ENCODE results near the gene MTTP. TPM values are rescaled to one million over a fixed set of nuclear protein-coding genes. Genes with fewer than 3 reads are reported as not detected.

Gene MTTP
- total RNA-seq, 1 donor from 2014 or later, result not detected

GRCh38 chr4:99564921-99565320, 9.7 kb upstream of the MTTP start:
- Histone ChIP-seq H3K4me3 (no peak overlapping the region), H3K4me1 (peaks cover 11% of the 10 kb centered on the region), H3K36me3 (no peaks in the 10 kb centered on the region), H3K9me3 (no peaks in the 10 kb centered on the region), H3K27ac (no peak overlapping the region), H3K27me3 (no peaks in the 10 kb centered on the region)
- TF ChIP-seq CTCF (IDR thresholded peaks at IDR 0.05) (no peak), POLR2A (IDR thresholded peaks at IDR 0.05) (no peak)
- intact Hi-C loops (cut with DNase I), result no loop called here
- DNase-seq (ENCODE audit: extremely low spot score in 2 of 2), result no peak

- DNase-seq (ENCODE audit: extremely low spot score in 2 of 2), result no peak
- H3K9me3 ChIP-seq, result no peaks in the 10 kb centered on the region
- intact Hi-C loops (cut with DNase I), result no loop called here
- H3K27me3 ChIP-seq, result no peaks in the 10 kb centered on the region
- no peak overlapping the region for H3K4me3 ChIP-seq
- no peak for TF ChIP-seq POLR2AphosphoS5 (IDR thresholded peaks at IDR 0.05; ENCODE audit: insufficient read depth in 1 of 2, low read depth in 1 of 2)
- TF ChIP-seq POLR2A (IDR thresholded peaks at IDR 0.05), result no peak
- TF ChIP-seq CTCF (IDR thresholded peaks at IDR 0.05), result no peak
- H3K4me1 ChIP-seq, result no peaks in the 10 kb centered on the region
- H3K27ac ChIP-seq, result no peak overlapping the region
- no peaks in the 10 kb centered on the region for H3K36me3 ChIP-seq
Observed at GRCh38 chr4:99571883-99572282, 2.7 kb upstream of the MTTP start.

- no peaks in the 10 kb centered on the region for H3K27me3 ChIP-seq
- intact Hi-C loops (cut with DNase I), result no loop called here
- H3K4me1 ChIP-seq, result no peaks in the 10 kb centered on the region
- H3K27ac ChIP-seq, result no peak overlapping the region
- no peak for TF ChIP-seq CTCF (IDR thresholded peaks at IDR 0.05)
- TF ChIP-seq POLR2A (IDR thresholded peaks at IDR 0.05), result no peak
- TF ChIP-seq POLR2AphosphoS5 (IDR thresholded peaks at IDR 0.05; ENCODE audit: insufficient read depth in 1 of 2, low read depth in 1 of 2), result no peak
- DNase-seq (ENCODE audit: extremely low spot score in 2 of 2), result no peak
- no peaks in the 10 kb centered on the region for H3K9me3 ChIP-seq
- no peak overlapping the region for H3K4me3 ChIP-seq
- H3K36me3 ChIP-seq, result no peaks in the 10 kb centered on the region
Observed at GRCh38 chr4:99572527-99573240, 1.9 kb upstream of the MTTP start.

- no peak overlapping the region for H3K27ac ChIP-seq
Observed at GRCh38 chr4:99573735-99574368, 772 bp upstream of the MTTP start.

More at GRCh38 chr4:99573735-99574368, 772 bp upstream of the MTTP start:
- Histone ChIP-seq H3K36me3 (no peaks in the 10 kb centered on the region), H3K4me1 (no peaks in the 10 kb centered on the region), H3K27me3 (no peaks in the 10 kb centered on the region), H3K9me3 (no peaks in the 10 kb centered on the region), H3K4me3 (no peak overlapping the region)
- intact Hi-C loops (cut with DNase I), result no loop called here
- no peak for TF ChIP-seq CTCF (IDR thresholded peaks at IDR 0.05)
- DNase-seq (ENCODE audit: extremely low spot score in 2 of 2), result no peak
